Left hindlimb (tissue), 1 donor: ENCODE results near the gene LAMTOR4.

Experiments used
- DNase-seq: peaks from one replicate; pipeline ENCODE4 v3.0.0-alpha.2; 2018

Gene LAMTOR4

GRCh38 chr7:100154651-100155491 lies 6.2 kb downstream of the LAMTOR4 start:
- DNase-seq, result peak; percentile 25

GRCh38 chr7:100155553-100156317 lies 7.0 kb downstream of the LAMTOR4 start:
- peak; percentile 16 for DNase-seq

- DNase-seq, result peak; percentile 23
Measured at GRCh38 chr7:100156331-100157068, 7.8 kb downstream of the LAMTOR4 start.

GRCh38 chr7:100157069-100157333 lies 8.3 kb downstream of the LAMTOR4 start:
- DNase-seq, result no peak

- peak; percentile 37 for DNase-seq
Measured at GRCh38 chr7:100157334-100158228, 8.9 kb downstream of the LAMTOR4 start.

- peak; percentile 94 for DNase-seq
Measured at GRCh38 chr7:100158229-100159098, 9.7 kb downstream of the LAMTOR4 start, which contains the start of gene TRAPPC14. Gene TRAPPC14 (minus strand): TSS chr7:100158723. CDS start chr7:100158499, 224 bp downstream.

GRCh38 chr7:100159099-100159623 lies 10.4 kb downstream of the LAMTOR4 start:
- peak; percentile 22 for DNase-seq

GRCh38 chr7:100160067-100160466 lies 11.3 kb downstream of the LAMTOR4 start:
- peak; percentile 24 for DNase-seq

GRCh38 chr7:100163006-100163531 lies 14.4 kb downstream of the LAMTOR4 start:
- peak; percentile 18 for DNase-seq

- DNase-seq, result peak; percentile 6
Measured at GRCh38 chr7:100163871-100164270, 15.2 kb downstream of the LAMTOR4 start.

GRCh38 chr7:100166317-100166940 lies 17.7 kb downstream of the LAMTOR4 start:
- no peak for DNase-seq

- DNase-seq, result no peak
Measured at GRCh38 chr7:100166970-100167911, 18.5 kb downstream of the LAMTOR4 start.

- no peak for DNase-seq
Measured at GRCh38 chr7:100167912-100168323, 19.2 kb downstream of the LAMTOR4 start.

- DNase-seq, result no peak
Measured at GRCh38 chr7:100169147-100169850, 20.6 kb downstream of the LAMTOR4 start.

GRCh38 chr7:100170101-100170897 lies 21.6 kb downstream of the LAMTOR4 start:
- no peak for DNase-seq

- DNase-seq, result no peak
Measured at GRCh38 chr7:100171087-100171681, 22.5 kb downstream of the LAMTOR4 start.

GRCh38 chr7:100171840-100172239 lies 23.1 kb downstream of the LAMTOR4 start:
- no peak for DNase-seq
